ENCODE results near the gene GRIK1. TPM values are rescaled to one million over a fixed set of nuclear protein-coding genes. Genes with fewer than 3 reads are reported as not detected.

Gene GRIK1
- total RNA-seq, 1 donor from 2014 or later = not detected

GRCh38 chr21:29557200-29557599, 382.6 kb downstream of the GRIK1 start:
- H3K4me3 Mint-ChIP-seq = no peak overlapping the region
- no peak overlapping the region for H3K27ac Mint-ChIP-seq
- intact Hi-C loops (cut with micrococcal nuclease) = no loop called here
- H3K36me3 Mint-ChIP-seq (ENCODE audit: low read depth) = no peaks in the 10 kb centered on the region
- H3K9me3 Mint-ChIP-seq = no peaks in the 10 kb centered on the region
- no peaks in the 10 kb centered on the region for H3K27me3 Mint-ChIP-seq
- H3K4me1 Mint-ChIP-seq = no peaks in the 10 kb centered on the region
- no peak for DNase-seq

- Mint-ChIP-seq H3K27me3 (no peaks in the 10 kb centered on the region), H3K36me3 (ENCODE audit: low read depth) (no peaks in the 10 kb centered on the region), H3K4me3 (no peak overlapping the region), H3K27ac (no peak overlapping the region), H3K9me3 (no peaks in the 10 kb centered on the region), H3K4me1 (no peaks in the 10 kb centered on the region)
- intact Hi-C loops (cut with micrococcal nuclease) = no loop called here
- no peak for DNase-seq
Measured at GRCh38 chr21:29555601-29556000, 384.2 kb downstream of the GRIK1 start.

DNA sequence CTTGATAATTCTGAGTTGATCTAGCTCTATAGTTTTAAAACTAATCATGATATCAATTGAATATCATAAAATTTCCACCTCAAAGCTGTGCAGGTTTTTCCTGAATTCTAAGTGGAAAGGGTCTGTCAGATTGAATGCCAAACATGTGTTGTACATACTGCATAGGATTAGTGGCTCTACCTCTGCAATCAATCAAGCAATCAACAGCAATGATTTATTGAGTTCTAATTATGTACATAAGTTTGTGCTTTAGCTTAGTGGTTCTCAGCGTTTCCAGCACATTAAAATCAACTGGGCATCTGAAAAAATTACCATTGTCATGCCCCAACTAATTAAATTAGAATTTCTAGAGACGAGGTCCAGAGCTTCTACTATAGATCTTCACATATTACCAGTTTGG, 389.6 kb downstream of the GRIK1 start:
- Mint-ChIP-seq H3K27ac (no peak overlapping the region), H3K4me1 (no peaks in the 10 kb centered on the region), H3K36me3 (ENCODE audit: low read depth) (no peaks in the 10 kb centered on the region), H3K4me3 (no peak overlapping the region), H3K27me3 (no peaks in the 10 kb centered on the region), H3K9me3 (no peaks in the 10 kb centered on the region)
- no peak for DNase-seq
- intact Hi-C loops (cut with micrococcal nuclease) = no loop called here

- Mint-ChIP-seq H3K36me3 (ENCODE audit: low read depth) (no peaks in the 10 kb centered on the region), H3K27me3 (no peaks in the 10 kb centered on the region), H3K9me3 (no peaks in the 10 kb centered on the region), H3K27ac (no peak overlapping the region), H3K4me3 (no peak overlapping the region), H3K4me1 (no peaks in the 10 kb centered on the region)
- intact Hi-C loops (cut with micrococcal nuclease) = no loop called here
- no peak for DNase-seq
Measured at GRCh38 chr21:29549614-29550013, 390.2 kb downstream of the GRIK1 start.

DNA sequence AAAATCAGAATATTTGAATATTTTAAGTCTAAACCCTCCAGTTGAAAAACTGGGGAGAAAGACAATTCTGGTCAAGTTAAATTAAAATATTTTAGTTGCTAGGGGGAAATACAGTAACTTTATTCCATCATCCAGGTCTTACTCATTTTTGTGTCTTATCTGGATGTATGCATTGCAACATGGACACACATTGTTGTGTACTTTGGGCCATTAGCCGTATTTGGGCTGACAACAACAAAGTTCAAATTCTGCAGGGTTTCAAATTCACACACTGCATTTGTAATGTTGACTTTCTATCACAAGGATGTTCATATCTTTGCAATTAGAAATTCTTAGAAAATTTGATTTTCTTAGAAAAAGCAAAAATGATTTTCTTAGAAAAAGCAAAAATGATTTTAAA, 391.8 kb downstream of the GRIK1 start:
- no peaks in the 10 kb centered on the region for H3K27me3 Mint-ChIP-seq
- no peaks in the 10 kb centered on the region for H3K4me1 Mint-ChIP-seq
- H3K9me3 Mint-ChIP-seq = no peaks in the 10 kb centered on the region
- H3K27ac Mint-ChIP-seq = no peak overlapping the region
- no peak overlapping the region for H3K4me3 Mint-ChIP-seq
- intact Hi-C loops (cut with micrococcal nuclease) = no loop called here
- no peaks in the 10 kb centered on the region for H3K36me3 Mint-ChIP-seq (ENCODE audit: low read depth)
- DNase-seq = no peak

GRCh38 chr21:29546071-29546470, 393.7 kb downstream of the GRIK1 start:
- Mint-ChIP-seq H3K4me3 (no peak overlapping the region), H3K9me3 (no peaks in the 10 kb centered on the region), H3K36me3 (ENCODE audit: low read depth) (no peaks in the 10 kb centered on the region), H3K27ac (no peak overlapping the region), H3K27me3 (no peaks in the 10 kb centered on the region), H3K4me1 (no peaks in the 10 kb centered on the region)
- intact Hi-C loops (cut with micrococcal nuclease) = no loop called here
- DNase-seq = no peak

DNA sequence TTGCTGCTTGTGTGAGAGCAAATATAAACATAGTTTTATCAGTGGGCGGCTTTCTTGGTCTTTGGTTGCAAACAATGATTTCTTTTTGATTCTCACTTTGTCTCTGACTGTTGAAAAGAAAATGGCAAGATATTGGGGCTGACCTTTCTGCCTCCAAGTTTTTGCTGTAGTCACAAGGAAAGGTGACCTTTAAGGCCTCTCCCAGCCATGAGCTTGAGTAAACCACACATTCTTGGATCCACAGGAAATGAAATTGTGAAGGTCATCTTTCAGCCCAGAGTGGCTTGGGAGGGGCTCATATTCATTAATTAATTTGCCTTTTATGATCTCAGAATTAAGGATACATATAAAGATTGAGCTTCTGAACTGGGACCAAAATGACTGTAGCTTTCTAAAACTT, 399.5 kb downstream of the GRIK1 start:
- intact Hi-C loops (cut with micrococcal nuclease) = no loop called here
- no peaks in the 10 kb centered on the region for H3K9me3 Mint-ChIP-seq
- DNase-seq = no peak
- no peaks in the 10 kb centered on the region for H3K36me3 Mint-ChIP-seq (ENCODE audit: low read depth)
- no peaks in the 10 kb centered on the region for H3K27me3 Mint-ChIP-seq
- H3K4me1 Mint-ChIP-seq = no peaks in the 10 kb centered on the region
- no peak overlapping the region for H3K4me3 Mint-ChIP-seq
- H3K27ac Mint-ChIP-seq = no peak overlapping the region

DNA sequence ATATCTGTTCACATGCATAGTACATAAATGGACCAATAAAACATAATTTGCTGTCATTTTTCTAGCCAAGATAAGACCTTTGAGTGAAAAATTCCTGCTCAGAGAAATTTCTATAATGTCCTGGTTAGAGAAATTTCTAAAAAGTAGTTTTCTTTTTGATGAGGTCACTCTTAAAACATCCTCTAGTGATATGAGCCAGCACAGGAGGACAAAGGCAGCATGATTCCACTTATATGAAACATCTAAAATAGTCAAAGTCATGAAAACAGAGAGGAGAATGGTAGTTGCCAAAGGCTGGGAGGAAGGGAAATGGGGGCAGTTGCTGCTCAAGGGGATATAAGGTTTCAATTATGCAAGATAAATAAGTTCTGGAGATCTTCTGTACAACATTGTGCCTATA, 401.7 kb downstream of the GRIK1 start:
- DNase-seq = no peak
- Mint-ChIP-seq H3K9me3 (no peaks in the 10 kb centered on the region), H3K27me3 (no peaks in the 10 kb centered on the region), H3K4me3 (no peak overlapping the region), H3K36me3 (ENCODE audit: low read depth) (no peaks in the 10 kb centered on the region), H3K27ac (no peak overlapping the region), H3K4me1 (no peaks in the 10 kb centered on the region)
- intact Hi-C loops (cut with micrococcal nuclease) = no loop called here

- Mint-ChIP-seq H3K27me3 (no peaks in the 10 kb centered on the region), H3K27ac (no peak overlapping the region), H3K4me3 (no peak overlapping the region), H3K36me3 (ENCODE audit: low read depth) (no peaks in the 10 kb centered on the region), H3K4me1 (no peaks in the 10 kb centered on the region), H3K9me3 (no peaks in the 10 kb centered on the region)
- intact Hi-C loops (cut with micrococcal nuclease) = no loop called here
- DNase-seq = no peak
Measured at GRCh38 chr21:29534448-29534847, 405.3 kb downstream of the GRIK1 start.

DNA sequence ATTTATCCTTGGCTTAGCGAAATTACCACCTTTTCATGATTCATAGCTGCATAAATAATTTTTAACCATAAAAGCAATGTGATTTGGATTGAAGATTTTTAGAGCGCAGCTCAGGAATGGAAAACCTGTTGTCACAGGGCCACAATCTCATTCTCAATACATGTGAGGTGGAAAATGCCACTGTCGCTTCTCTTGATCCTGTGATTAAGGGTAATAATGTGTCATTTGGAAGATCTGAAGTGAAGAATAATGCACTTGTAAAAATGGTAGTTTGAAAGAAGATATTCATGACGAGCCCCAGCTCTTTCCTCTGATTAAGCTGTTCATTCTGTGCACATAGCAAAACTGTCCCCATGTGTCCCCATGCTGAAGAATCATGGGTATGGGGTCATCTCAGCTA, 410.7 kb downstream of the GRIK1 start:
- Mint-ChIP-seq H3K4me1 (no peaks in the 10 kb centered on the region), H3K9me3 (peaks cover 19% of the 10 kb centered on the region), H3K36me3 (ENCODE audit: low read depth) (no peaks in the 10 kb centered on the region), H3K4me3 (no peak overlapping the region), H3K27ac (no peak overlapping the region), H3K27me3 (no peaks in the 10 kb centered on the region)
- intact Hi-C loops (cut with micrococcal nuclease) = no loop called here
- DNase-seq = no peak

GRCh38 chr21:29526545-29526944, 413.3 kb downstream of the GRIK1 start:
- intact Hi-C loops (cut with micrococcal nuclease) = no loop called here
- DNase-seq = no peak
- no peaks in the 10 kb centered on the region for H3K27me3 Mint-ChIP-seq
- no peaks in the 10 kb centered on the region for H3K4me1 Mint-ChIP-seq
- H3K4me3 Mint-ChIP-seq = no peak overlapping the region
- no peaks in the 10 kb centered on the region for H3K36me3 Mint-ChIP-seq (ENCODE audit: low read depth)
- no peak overlapping the region for H3K27ac Mint-ChIP-seq
- peaks cover 21% of the 10 kb centered on the region for H3K9me3 Mint-ChIP-seq

DNA sequence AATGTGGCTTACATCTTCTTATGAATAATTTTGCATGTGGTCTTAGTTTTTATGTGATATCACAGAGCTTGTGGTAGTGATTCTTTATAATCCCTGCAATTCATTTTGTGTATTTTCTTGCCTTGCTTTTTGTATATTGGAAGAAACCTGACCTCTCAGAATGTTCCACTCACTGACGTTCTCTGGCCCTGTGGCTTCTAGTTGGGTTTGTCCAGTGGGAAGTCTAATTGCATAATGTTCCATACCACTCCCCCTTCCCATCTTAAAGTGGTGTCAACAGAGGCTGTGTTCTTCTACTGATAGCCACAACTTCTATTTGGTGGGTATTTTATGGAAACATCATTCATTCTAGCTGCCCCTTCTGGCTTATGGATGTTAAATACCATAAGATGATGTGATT, 415.7 kb downstream of the GRIK1 start:
- DNase-seq = no peak
- Mint-ChIP-seq H3K9me3 (peaks cover 21% of the 10 kb centered on the region), H3K4me1 (no peaks in the 10 kb centered on the region), H3K36me3 (ENCODE audit: low read depth) (no peaks in the 10 kb centered on the region), H3K27me3 (no peaks in the 10 kb centered on the region), H3K27ac (no peak overlapping the region), H3K4me3 (no peak overlapping the region)
- intact Hi-C loops (cut with micrococcal nuclease) = no loop called here

GRCh38 chr21:29523646-29524045, 416.1 kb downstream of the GRIK1 start:
- Mint-ChIP-seq H3K4me1 (no peaks in the 10 kb centered on the region), H3K36me3 (ENCODE audit: low read depth) (no peaks in the 10 kb centered on the region), H3K27me3 (no peaks in the 10 kb centered on the region), H3K4me3 (no peak overlapping the region), H3K27ac (no peak overlapping the region), H3K9me3 (peaks cover 21% of the 10 kb centered on the region)
- intact Hi-C loops (cut with micrococcal nuclease) = no loop called here
- DNase-seq = no peak

DNA sequence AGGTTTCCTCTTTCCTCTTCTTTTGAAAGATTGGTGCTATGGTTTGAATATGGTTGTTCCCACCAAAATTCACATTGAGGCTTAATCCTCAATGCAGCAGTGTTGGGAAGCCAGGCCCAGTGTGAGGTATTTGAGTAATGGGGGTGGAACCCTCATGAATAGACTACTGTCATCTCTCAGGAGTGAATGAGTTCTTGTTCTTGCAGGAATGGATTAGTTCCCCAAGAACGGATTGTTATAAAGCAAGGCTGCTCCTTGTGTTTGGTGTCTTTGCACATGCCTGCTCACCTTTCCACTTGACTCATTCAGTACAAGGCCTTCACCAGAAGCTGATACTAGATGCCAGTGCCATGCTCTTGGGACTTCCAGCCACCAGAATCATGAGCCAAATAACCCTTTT, 417.9 kb downstream of the GRIK1 start:
- no peak overlapping the region for H3K27ac Mint-ChIP-seq
- no peaks in the 10 kb centered on the region for H3K36me3 Mint-ChIP-seq (ENCODE audit: low read depth)
- no peaks in the 10 kb centered on the region for H3K4me1 Mint-ChIP-seq
- no peak for DNase-seq
- intact Hi-C loops (cut with micrococcal nuclease) = no loop called here
- H3K4me3 Mint-ChIP-seq = no peak overlapping the region
- peaks cover 12% of the 10 kb centered on the region for H3K9me3 Mint-ChIP-seq
- H3K27me3 Mint-ChIP-seq = no peaks in the 10 kb centered on the region

GRCh38 chr21:29520171-29520570, 419.6 kb downstream of the GRIK1 start:
- Mint-ChIP-seq H3K4me3 (no peak overlapping the region), H3K27ac (no peak overlapping the region)
- intact Hi-C loops (cut with micrococcal nuclease) = no loop called here

More at GRCh38 chr21:29520171-29520570, 419.6 kb downstream of the GRIK1 start:
- peaks cover 4% of the 10 kb centered on the region for H3K9me3 Mint-ChIP-seq
- H3K36me3 Mint-ChIP-seq (ENCODE audit: low read depth) = no peaks in the 10 kb centered on the region
- no peaks in the 10 kb centered on the region for H3K4me1 Mint-ChIP-seq
- DNase-seq = no peak
- H3K27me3 Mint-ChIP-seq = no peaks in the 10 kb centered on the region
